Measurements from ENCODE around the gene COBL.

DNA sequence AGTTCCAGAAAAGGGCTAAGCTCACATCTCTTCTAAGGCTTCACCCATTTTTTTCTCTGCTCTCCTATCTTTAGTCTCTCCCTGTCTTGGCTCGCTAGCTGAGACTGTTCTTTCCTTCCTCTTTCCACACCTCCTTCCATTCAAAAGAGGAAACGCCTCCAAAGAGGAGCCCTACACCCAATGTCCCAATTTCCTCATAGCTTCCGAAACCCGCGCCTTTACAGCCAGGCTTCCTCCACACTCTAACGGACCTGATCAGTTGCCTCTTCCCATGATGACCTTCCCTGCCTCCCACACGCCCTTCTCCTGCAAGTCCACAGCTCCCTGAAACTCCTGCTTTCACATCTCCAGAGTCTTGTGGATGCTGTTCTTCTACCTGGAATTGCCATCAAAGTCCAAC, 71.7 kb downstream of the COBL start:
- TF ChIP-seq TAF1 (IDR thresholded peaks at IDR 0.05; ENCODE audit: borderline replicate concordance, insufficient read depth, low read length) (no peak), POLR2AphosphoS5 (IDR thresholded peaks at IDR 0.05; ENCODE audit: low read depth, low read length) (no peak), SIN3A (IDR thresholded peaks at IDR 0.05; ENCODE audit: borderline replicate concordance, insufficient read depth, low read length) (no peak)
- TF ChIP-seq, protein P1, sequence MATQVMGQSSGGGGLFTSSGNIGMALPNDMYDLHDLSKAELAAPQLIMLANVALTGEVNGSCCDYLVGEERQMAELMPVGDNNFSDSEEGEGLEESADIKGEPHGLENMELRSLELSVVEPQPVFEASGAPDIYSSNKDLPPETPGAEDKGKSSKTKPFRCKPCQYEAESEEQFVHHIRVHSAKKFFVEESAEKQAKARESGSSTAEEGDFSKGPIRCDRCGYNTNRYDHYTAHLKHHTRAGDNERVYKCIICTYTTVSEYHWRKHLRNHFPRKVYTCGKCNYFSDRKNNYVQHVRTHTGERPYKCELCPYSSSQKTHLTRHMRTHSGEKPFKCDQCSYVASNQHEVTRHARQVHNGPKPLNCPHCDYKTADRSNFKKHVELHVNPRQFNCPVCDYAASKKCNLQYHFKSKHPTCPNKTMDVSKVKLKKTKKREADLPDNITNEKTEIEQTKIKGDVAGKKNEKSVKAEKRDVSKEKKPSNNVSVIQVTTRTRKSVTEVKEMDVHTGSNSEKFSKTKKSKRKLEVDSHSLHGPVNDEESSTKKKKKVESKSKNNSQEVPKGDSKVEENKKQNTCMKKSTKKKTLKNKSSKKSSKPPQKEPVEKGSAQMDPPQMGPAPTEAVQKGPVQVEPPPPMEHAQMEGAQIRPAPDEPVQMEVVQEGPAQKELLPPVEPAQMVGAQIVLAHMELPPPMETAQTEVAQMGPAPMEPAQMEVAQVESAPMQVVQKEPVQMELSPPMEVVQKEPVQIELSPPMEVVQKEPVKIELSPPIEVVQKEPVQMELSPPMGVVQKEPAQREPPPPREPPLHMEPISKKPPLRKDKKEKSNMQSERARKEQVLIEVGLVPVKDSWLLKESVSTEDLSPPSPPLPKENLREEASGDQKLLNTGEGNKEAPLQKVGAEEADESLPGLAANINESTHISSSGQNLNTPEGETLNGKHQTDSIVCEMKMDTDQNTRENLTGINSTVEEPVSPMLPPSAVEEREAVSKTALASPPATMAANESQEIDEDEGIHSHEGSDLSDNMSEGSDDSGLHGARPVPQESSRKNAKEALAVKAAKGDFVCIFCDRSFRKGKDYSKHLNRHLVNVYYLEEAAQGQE (IDR thresholded peaks at IDR 0.05; ENCODE audit: insufficient read depth in 1 of 2, low read depth in 2 of 2, low read length in 2 of 2), result no peak

Data from PFSK-1 (cell line).